GM12878 (cell line): Measurements from ENCODE around the gene PSME3IP1. TPM values are rescaled to one million over a fixed set of nuclear protein-coding genes. Genes with fewer than 3 reads are reported as not detected.

Experiments
- ATF2 ChIP-seq: IDR thresholded peaks from 2 replicates; pipeline ENCODE4 v1.6.1; 2012; ENCODE audit warnings: low read length, inconsistent platforms
- ATF3 ChIP-seq: IDR thresholded peaks from 2 replicates; pipeline ENCODE4 v1.6.1; 2011; ENCODE audit warnings: low read depth, mild to moderate bottlenecking, low read length, moderate library complexity, borderline replicate concordance; ENCODE audit errors: extremely low read depth
- POU2F2 ChIP-seq: IDR thresholded peaks from 3 replicates; pipeline ENCODE4 v1.6.1; 2011; ENCODE audit warnings: low read depth, mild to moderate bottlenecking, low read length, borderline replicate concordance
- RAD21 ChIP-seq: IDR thresholded peaks from 2 replicates; pipeline ENCODE4 v1.6.1; 2011; ENCODE audit warnings: mild to moderate bottlenecking, low read depth, low read length, moderate library complexity; ENCODE audit not compliant: insufficient read depth
- SKIL ChIP-seq: fragments of 450-650 bp; IDR thresholded peaks from 2 replicates; pipeline ENCODE4 v1.6.1; 2017; ENCODE audit warnings: mild to moderate bottlenecking, low read depth, inconsistent platforms; ENCODE audit not compliant: poor library complexity, severe bottlenecking
- ZBTB40 ChIP-seq: fragments of 450-650 bp; IDR thresholded peaks from 2 replicates; pipeline ENCODE4 v1.6.1; 2016; ENCODE audit warnings: mild to moderate bottlenecking, moderate library complexity, borderline replicate concordance
- polyA plus RNA-seq, 11 experiments: library from polyadenylated mRNA; depleted of rRNA in 4 of 11; unstranded in 6 of 11; stranded (reverse) in 5 of 11; fragments of >200 nt; fragmentation: Nextera tagmentation in 4 of 11; fragmentation: Illumina TruSeq in 1 of 11; extraction: Ambion mirVana in 4 of 11; extraction: Trizol in 1 of 11; gene quantifications; 1 replicate in 1 of 11; 2 replicates in 10 of 11; pipeline versions ENCODE4 v1.2.1 to v1.2.3, GENCODE V29; 2011 to 2016; ENCODE audit warnings: inconsistent platforms in 2 of 11, missing spikeins in 2 of 11, low read depth in 1 of 11
- total RNA-seq, 4 experiments: library from RNA; depleted of rRNA in 3 of 4; stranded (reverse); fragments of >200 nt in 3 of 4; fragmentation: Illumina TruSeq in 1 of 4; extraction: Trizol in 1 of 4; gene quantifications; 2 replicates each; pipeline versions ENCODE4 v1.2.1 to v1.2.3, GENCODE V29; 2013 to 2021

Gene PSME3IP1
- total and polyA plus RNA-seq, 10 of the 15 experiments (the other 5 are each of a cell fraction or from before 2014, with no cell fraction given): 67.9 to 174 (median 111) TPM

- TF ChIP-seq SKIL: no peak
- no peak for TF ChIP-seq ZBTB40
- no peak for TF ChIP-seq RAD21
- no peak for TF ChIP-seq POU2F2
- no peak for TF ChIP-seq ATF3
- TF ChIP-seq ATF2: no peak
Measured at GRCh38 chr16:57234707-57235092, 48.9 kb upstream of the PSME3IP1 start (continued).
